Calu3 (cell line): Measurements from ENCODE around the gene KIF23. TPM values are rescaled to one million over a fixed set of nuclear protein-coding genes. Genes with fewer than 3 reads are reported as not detected.

Experiments
- Bru-seq: library from RNA; stranded (reverse); fragments of 400-500 nt; gene quantifications from one replicate; lab custom pipeline; 2021; lab: Mats Ljungman, UMichigan
- BruChase-seq, 2 experiments: library from RNA; stranded (reverse); fragments of 400-500 nt; gene quantifications; one replicate each; lab custom pipeline; 2021; lab: Mats Ljungman, UMichigan
- BruUV-seq: library from RNA; stranded (reverse); fragments of 400-500 nt; replicated peaks from 2 replicates; lab custom pipeline; 2021; lab: Mats Ljungman, UMichigan
- CTCF ChIA-PET: fragments of 300-600 bp; sonication (Branson Sonifier 250); formaldehyde crosslinking; loops from one replicate; lab custom pipeline; 2022; ENCODE audit warnings: antibody characterized with exemption; lab: Charles Lee
- DNase-seq: peaks from one replicate; pipeline ENCODE4 v3.0.0; 2022
- H3K27ac Mint-ChIP-seq: one replicate; pipeline ENCODE4 v1.8.0; 2022; ENCODE audit warnings: mixed read lengths; ENCODE audit not compliant: unreplicated experiment
- H3K27me3 Mint-ChIP-seq: one replicate; pipeline ENCODE4 v1.8.0; 2022; ENCODE audit warnings: mixed read lengths; ENCODE audit not compliant: unreplicated experiment
- H3K36me3 Mint-ChIP-seq: one replicate; pipeline ENCODE4 v1.8.0; 2022; ENCODE audit warnings: mild to moderate bottlenecking, moderate library complexity, mixed read lengths; ENCODE audit not compliant: insufficient read depth, unreplicated experiment
- H3K4me1 Mint-ChIP-seq: one replicate; pipeline ENCODE4 v1.8.0; 2022; ENCODE audit warnings: mild to moderate bottlenecking, low read depth, mixed read lengths; ENCODE audit not compliant: unreplicated experiment
- H3K4me3 Mint-ChIP-seq: one replicate; pipeline ENCODE4 v1.8.0; 2022; ENCODE audit warnings: mild to moderate bottlenecking, low read depth, moderate library complexity, mixed read lengths; ENCODE audit not compliant: unreplicated experiment
- H3K9me3 Mint-ChIP-seq: one replicate; pipeline ENCODE4 v1.8.0; 2022; ENCODE audit warnings: low read depth, mixed read lengths; ENCODE audit not compliant: unreplicated experiment
- intact Hi-C: fragments of 100-400 bp; cut with micrococcal nuclease; formaldehyde crosslinking; loops from one replicate; pipeline ENCODE4 v1.10.0; 2022; ENCODE audit not compliant: unreplicated experiment
- long read RNA-seq: library from polyadenylated mRNA; stranded (forward); transcript quantifications from one replicate; pipeline ENCODE4 v2.0.0, GENCODE V29; 2022
- total RNA-seq: library from RNA; stranded (reverse); gene quantifications from 2 replicates; pipeline ENCODE4 v1.2.3, GENCODE V29; 2022
- TF ChIP-seq, protein P1 (sequence below): fragments of 200-600 bp; IDR thresholded peaks from one replicate; pipeline ENCODE4 v1.8.0; 2022; ENCODE audit warnings: antibody characterized with exemption; ENCODE audit not compliant: unreplicated experiment

Gene KIF23
- total RNA-seq = 71.8 and 108 TPM in 2 replicates
- percentile 95 among the genes with signal in this experiment for Bru-seq, nascent RNA
- percentile 93 among the genes with signal in this experiment for BruChase-seq, experiment 1, labeled RNA remaining after a 6-hour chase
- percentile 95 among the genes with signal in this experiment for BruChase-seq, experiment 2, labeled RNA remaining after a 2-hour chase
- long read RNA-seq, transcript KIF23-202 (22 exons, 3,351 nt) = major isoform, 35 of 104 reads
- long read RNA-seq, transcript KIF23-201 (23 exons, 3,723 nt) = minor isoform, 5 of 104 reads
- long read RNA-seq, partial matches to known transcripts = 1 of 104 reads
- long read RNA-seq, other reads (novel, unspliced or antisense) = 60 of 104 reads

GRCh38 chr15:69413822-69414700 is at the start of gene KIF23:
Gene KIF23 (plus strand): TSS chr15:69414349. CDS start chr15:69414466, 117 bp downstream.
- peaks cover 16% of the 10 kb centered on the region for H3K4me1 Mint-ChIP-seq
- intact Hi-C loops = no loop called here
- no TSS peak for BruUV-seq
- peaks cover 26% of the 10 kb centered on the region for H3K36me3 Mint-ChIP-seq
- no peaks in the 10 kb centered on the region for H3K9me3 Mint-ChIP-seq
- no peaks in the 10 kb centered on the region for H3K27me3 Mint-ChIP-seq
- peak within 1 kb of the TSS; percentile 87 for H3K27ac Mint-ChIP-seq
- CTCF ChIA-PET = interaction anchor here (0.7 to 1.6 kb wide), 2 partner anchors 38 to 49 kb away, joined by 3 to 6 read pairs; partner anchors contain the start of gene RPLP1
- peak within 1 kb of the TSS; percentile 80 for H3K4me3 Mint-ChIP-seq
- TF ChIP-seq, protein P1, sequence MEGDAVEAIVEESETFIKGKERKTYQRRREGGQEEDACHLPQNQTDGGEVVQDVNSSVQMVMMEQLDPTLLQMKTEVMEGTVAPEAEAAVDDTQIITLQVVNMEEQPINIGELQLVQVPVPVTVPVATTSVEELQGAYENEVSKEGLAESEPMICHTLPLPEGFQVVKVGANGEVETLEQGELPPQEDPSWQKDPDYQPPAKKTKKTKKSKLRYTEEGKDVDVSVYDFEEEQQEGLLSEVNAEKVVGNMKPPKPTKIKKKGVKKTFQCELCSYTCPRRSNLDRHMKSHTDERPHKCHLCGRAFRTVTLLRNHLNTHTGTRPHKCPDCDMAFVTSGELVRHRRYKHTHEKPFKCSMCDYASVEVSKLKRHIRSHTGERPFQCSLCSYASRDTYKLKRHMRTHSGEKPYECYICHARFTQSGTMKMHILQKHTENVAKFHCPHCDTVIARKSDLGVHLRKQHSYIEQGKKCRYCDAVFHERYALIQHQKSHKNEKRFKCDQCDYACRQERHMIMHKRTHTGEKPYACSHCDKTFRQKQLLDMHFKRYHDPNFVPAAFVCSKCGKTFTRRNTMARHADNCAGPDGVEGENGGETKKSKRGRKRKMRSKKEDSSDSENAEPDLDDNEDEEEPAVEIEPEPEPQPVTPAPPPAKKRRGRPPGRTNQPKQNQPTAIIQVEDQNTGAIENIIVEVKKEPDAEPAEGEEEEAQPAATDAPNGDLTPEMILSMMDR = no peak
- DNase-seq = peak; percentile 97

DNA sequence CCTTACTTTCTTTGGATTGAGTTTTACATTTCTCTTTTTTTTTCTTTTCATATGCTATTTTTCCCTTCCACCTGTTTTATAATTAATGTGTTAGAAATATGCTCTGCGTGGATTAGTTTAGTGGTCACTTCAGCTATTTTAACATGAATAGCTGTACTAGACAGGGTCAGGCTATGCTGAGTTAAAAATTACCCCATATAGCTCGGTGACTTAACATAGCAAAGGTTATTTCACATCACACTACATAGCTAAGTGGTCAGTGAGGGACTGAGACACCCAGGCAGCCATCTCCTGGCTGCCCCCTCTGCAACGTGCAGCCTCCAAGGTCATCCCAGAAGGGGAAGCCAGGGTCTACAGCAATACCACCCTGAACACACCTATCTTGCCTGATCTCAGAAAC is 46.9 kb upstream of the KIF23 start:
- Mint-ChIP-seq H3K36me3 (no peaks in the 10 kb centered on the region), H3K4me1 (peaks cover 11% of the 10 kb centered on the region), H3K9me3 (no peaks in the 10 kb centered on the region), H3K4me3 (no peak overlapping the region), H3K27me3 (no peaks in the 10 kb centered on the region), H3K27ac (no peak overlapping the region)
- no TSS peak for BruUV-seq
- intact Hi-C loops = no loop called here
- no peak for DNase-seq
- TF ChIP-seq, protein P1 = no peak
- CTCF ChIA-PET = interaction anchor here (0.7 kb wide), 1 partner anchor 328 kb away, joined by 3 read pairs; no protein-coding TSS in a partner anchor

GRCh38 chr15:69369631-69370030 is 44.5 kb upstream of the KIF23 start:
- no peaks in the 10 kb centered on the region for H3K9me3 Mint-ChIP-seq
- peaks cover 11% of the 10 kb centered on the region for H3K4me1 Mint-ChIP-seq
- intact Hi-C loops = no loop called here
- H3K36me3 Mint-ChIP-seq = no peaks in the 10 kb centered on the region
- H3K4me3 Mint-ChIP-seq = no peak overlapping the region
- no TSS peak for BruUV-seq
- H3K27me3 Mint-ChIP-seq = peaks cover 7% of the 10 kb centered on the region
- CTCF ChIA-PET = no interaction called here
- no peak overlapping the region for H3K27ac Mint-ChIP-seq
- TF ChIP-seq, protein P1 = no peak
- no peak for DNase-seq

DNA sequence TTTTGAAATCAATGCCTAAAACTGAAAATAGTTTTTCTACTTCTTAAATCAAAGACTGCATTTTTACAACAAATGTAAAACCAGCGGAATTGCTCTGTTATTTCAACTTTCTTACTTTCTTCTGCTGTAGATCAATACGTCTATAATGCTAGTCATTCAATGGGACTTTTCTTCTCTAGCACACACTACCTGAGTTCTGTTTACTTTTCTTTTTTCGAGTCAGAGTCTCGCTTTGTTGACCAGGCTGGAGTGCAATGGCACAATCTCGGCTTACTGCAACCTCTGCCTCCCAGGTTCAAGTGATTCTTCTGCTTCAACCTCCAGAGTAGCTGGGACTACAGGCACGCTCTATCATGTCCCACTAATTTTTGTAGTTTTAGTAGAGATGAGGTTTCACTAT is 40.7 kb upstream of the KIF23 start:
- H3K9me3 Mint-ChIP-seq = no peaks in the 10 kb centered on the region

More for the DNA sequence above, 40.7 kb upstream of the KIF23 start:
- no peaks in the 10 kb centered on the region for H3K4me1 Mint-ChIP-seq
- no peaks in the 10 kb centered on the region for H3K36me3 Mint-ChIP-seq
- no peak overlapping the region for H3K4me3 Mint-ChIP-seq
- TF ChIP-seq, protein P1 = no peak
- CTCF ChIA-PET = no interaction called here
- intact Hi-C loops = no loop called here
- no TSS peak for BruUV-seq
- no peak for DNase-seq
- peaks cover 25% of the 10 kb centered on the region for H3K27me3 Mint-ChIP-seq
- no peak overlapping the region for H3K27ac Mint-ChIP-seq
